DMS114 treated with DMSO at 0.1 percent for 48 hours (cell line): ENCODE data around the gene CFAP57.

Source experiments
- DNase-seq: peaks from one replicate; lab custom pipeline; 2025; ENCODE audit not compliant: unreplicated experiment; lab: John Stamatoyannopoulos, UW

The CFAP57 gene

DNA sequence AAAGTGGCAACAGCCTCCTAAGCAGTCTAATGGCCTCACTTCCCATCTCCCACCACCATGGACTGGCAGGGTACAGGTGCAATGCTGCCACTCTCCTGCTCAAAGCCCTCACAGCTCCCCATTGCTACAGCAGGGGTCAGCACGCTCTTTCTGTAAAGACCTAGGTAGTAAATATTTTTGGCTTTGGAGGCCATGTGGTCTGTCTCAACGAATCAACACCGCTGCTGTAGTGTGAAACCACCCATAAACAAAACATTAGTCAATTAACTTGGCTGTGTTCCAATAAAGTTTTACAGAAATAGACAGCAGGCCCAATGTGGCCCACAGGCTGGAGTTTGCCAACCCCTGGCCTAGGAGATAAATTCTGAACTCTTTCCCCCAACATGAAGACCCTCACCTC lies 53.0 kb downstream of the CFAP57 start:
- no peak for DNase-seq

GRCh38 chr1:43227143-43227764 lies 55.1 kb downstream of the CFAP57 start:
- peak; percentile 70 for DNase-seq

- no peak for DNase-seq
These were observed 58.0 kb downstream of the CFAP57 start for GRCh38 chr1:43229826-43230780.

- no peak for DNase-seq
These were observed 59.9 kb downstream of the CFAP57 start for GRCh38 chr1:43232074-43232473.

GRCh38 chr1:43232482-43232881 lies 60.4 kb downstream of the CFAP57 start:
- no peak for DNase-seq

- DNase-seq, result no peak
These were observed 61.5 kb downstream of the CFAP57 start for GRCh38 chr1:43233631-43234030.

DNA sequence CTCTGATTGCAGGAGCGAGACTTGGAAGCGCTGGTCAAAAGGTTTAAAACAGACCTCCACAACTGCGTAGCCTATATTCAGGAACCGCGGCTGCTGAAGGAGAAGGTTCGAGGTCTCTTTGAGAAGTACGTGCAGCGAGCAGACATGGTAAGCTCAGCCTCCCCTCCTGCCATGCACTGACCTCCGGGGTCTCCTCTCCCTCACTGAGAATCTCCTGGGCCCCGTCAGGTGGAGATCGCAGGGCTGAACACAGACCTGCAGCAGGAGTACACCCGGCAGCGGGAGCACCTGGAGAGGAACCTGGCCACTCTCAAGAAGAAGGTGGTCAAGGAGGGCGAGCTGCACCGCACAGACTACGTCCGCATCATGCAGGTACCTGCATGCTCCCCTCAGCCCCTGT lies 62.1 kb downstream of the CFAP57 start:
- DNase-seq, result no peak

- no peak for DNase-seq
These were observed 62.9 kb downstream of the CFAP57 start for GRCh38 chr1:43235040-43235439.

DNA sequence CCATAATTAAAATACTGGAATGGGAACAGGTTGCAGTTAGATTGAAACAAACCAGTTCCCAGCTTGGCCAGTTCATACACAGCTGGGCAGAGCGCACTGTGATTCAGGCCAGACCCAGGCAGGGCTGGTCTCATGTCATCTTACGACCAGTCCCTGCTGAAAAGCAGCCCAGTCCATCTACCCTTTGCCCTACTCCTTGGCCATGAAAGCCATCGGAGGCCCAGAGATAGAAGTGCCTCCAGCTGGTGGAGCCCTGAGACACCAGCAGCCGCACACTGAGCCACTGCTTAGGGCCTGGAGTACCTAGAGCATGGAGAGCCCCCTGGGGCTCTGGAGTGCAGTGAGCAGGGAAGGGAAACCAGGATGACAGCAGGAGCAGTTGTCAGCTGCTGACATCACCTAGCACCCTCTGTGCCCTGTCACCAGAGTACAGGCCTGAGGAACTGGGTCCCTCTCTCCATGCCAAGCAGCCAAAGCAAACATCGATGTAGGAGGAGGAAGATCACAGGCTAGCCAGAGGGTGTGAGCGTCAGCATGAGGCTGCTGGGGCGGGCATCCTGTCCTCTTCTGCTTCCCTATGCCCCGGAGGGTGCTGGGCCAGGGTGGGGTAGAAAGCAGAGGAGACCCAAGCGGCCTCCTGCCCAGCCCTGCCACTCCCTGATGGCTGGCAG lies 63.5 kb downstream of the CFAP57 start:
- no peak for DNase-seq

DNA sequence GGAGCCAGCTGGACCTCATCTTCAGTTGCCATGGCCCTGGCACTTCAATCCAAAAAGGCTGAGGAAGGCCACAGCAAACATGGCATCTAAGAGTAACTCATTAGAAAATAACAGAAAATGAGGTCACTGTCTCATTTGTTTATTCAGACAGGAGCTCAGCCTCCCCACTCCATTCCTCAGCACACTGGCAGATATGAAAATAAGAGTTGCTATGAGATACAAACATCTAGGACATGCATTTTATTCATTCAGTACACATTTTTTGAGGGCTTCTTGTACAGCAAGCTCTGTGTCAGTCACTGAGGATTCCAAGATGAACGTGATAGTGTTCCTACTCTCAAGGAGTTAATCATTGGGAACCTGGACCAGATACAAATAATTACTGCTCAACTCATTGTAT lies 65.0 kb downstream of the CFAP57 start:
- DNase-seq, result no peak

GRCh38 chr1:43238085-43238484 lies 66.0 kb downstream of the CFAP57 start:
- DNase-seq, result no peak

DNA sequence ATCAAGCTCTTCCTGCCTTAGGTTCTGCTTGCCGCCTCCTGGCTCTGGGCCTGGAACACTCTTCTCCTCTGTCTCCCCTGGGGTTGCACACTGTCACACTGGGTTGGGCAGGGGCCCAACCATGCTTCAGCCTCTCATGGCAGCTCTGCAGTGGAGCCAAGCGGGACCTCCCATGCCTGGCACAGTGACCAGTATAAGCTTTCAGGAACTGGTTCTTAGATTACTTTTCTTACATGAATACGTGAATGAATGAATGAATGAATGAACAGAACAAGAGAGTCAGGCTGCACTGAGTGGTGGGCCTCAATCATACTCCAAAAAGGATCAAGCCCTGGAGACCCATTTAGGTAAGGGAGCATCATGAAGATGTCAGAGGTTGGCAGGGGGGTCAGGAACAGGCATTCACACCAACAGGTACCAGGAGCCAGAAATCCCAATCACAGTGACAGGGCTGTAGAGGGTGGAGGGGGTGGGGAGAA lies 66.9 kb downstream of the CFAP57 start:
- DNase-seq, result no peak

- no peak for DNase-seq
These were observed 67.4 kb downstream of the CFAP57 start for GRCh38 chr1:43239484-43239883.

GRCh38 chr1:43241413-43241836 lies 69.3 kb downstream of the CFAP57 start:
- no peak for DNase-seq

GRCh38 chr1:43243299-43243698 lies 71.2 kb downstream of the CFAP57 start:
- no peak for DNase-seq

GRCh38 chr1:43246466-43247213 lies 74.5 kb downstream of the CFAP57 start:
- no peak for DNase-seq

DNA sequence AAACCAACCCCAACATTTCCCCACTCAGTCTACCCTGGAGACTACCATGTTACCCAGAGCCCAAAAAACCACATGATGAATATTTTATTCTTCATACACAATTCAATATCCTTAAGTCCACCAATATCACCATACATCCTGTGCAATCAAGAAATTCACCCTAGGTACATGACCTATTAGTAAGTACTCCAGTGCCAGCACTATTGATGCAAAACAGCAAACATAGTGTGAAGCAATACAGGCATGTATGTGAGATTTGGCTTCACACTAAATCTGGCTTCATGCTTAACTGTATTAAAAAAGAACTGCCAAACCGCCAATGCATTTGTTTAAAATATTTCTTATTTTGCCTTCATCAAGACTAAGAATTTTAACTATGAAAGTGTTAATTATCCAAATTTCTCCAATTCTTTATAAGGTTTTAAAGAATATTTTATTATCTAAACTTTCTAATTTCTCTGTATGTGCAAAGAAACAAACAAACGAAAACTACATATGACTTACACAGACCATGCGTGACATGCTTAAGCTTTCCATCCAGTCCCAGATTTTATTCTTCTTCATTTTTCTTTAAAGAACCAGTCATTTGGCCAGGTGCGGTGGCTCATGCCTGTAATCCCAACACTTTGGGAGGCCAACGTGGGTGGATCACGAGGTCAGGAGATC lies 75.3 kb downstream of the CFAP57 start:
- DNase-seq, result no peak

- no peak for DNase-seq
These were observed 78.2 kb downstream of the CFAP57 start for GRCh38 chr1:43250351-43250761.

- DNase-seq, result no peak
These were observed 78.9 kb downstream of the CFAP57 start for GRCh38 chr1:43251024-43251423.

GRCh38 chr1:43252225-43252624 lies 80.1 kb downstream of the CFAP57 start:
- DNase-seq, result no peak
